GM21390 (cell line): ENCODE measurements around the gene IRX1.

Experiments used
- ATAC-seq: cut with Tn5 transposase; IDR thresholded peaks from one replicate; pipeline ENCODE4 v1.9.1; 2021; ENCODE audit not compliant: unreplicated experiment

Gene IRX1

DNA sequence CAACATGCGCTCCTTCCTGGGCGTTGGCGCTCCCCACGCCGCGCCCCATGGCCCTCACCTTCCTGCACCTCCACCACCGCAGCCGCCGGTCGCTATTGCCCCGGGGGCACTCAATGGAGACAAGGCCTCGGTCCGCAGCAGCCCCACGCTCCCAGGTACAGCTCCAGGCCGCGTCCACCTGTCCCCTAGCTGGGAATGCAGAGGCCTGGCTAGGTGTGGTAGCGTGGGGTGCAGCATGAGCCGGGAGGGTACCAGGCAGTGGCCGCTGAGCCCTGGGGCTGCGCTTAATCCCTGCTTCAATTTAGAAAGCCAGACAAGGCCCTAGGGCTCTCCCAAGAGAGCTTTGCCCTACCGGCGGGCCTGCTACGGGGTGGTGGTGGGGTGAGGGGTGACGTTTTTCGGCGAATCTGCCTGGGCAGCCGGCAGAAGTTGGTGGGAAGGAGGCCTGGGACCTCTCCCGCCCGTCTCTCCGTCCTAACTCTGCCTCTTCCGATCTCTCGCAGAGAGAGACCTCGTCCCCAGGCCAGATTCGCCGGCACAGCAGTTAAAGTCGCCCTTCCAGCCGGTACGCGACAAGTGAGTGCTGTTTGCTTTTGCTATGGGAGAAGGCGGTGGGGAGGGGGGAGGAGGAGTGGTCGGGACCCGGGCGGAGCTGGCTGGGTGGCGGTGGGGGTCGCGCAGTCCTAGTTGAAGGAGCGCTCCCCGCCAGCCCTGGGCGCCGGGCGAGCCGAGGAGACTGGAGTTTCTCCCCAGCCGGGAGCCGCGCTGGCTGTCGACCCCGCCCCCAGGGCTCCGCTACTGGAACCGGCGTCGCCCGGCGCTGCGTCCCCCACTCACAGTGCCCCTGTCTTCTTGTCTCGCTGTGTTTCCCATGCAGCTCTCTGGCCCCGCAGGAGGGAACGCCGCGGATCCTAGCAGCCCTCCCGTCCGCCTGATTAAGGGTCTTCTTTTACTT, 4.8 kb downstream of the IRX1 start:
- no peak for ATAC-seq

DNA sequence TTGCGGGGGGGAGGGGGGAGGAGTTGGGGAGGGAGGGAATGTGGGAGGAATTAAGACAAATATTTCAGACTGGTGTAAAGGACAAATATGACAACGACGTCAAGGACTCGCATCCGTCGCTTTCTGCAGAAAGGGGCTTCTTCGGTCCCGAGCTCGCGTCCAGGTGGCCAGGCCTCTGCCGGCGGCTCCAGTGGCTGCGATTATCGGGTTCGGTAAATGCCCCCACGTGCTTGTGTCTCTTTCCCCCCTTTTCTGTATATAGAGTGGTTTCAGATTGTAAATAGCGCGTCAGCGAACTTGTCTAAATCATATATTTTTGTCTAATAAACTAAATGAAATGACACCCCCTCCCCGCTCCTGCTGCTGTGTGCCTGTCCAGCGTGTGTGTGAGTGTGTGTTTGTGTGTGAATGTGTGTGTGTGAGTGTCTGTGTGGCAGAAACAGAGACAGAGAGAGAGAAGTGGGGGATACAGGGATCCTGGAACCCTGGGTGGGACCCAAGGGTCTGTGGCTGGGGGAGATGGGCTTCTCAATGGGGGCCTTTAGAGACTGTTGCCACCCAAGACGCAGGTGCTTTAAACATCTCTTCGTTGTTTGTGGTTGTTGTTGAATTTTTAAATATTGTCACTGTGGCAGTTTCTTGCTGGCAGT, 5.6 kb downstream of the IRX1 start:
- ATAC-seq, result no peak

DNA sequence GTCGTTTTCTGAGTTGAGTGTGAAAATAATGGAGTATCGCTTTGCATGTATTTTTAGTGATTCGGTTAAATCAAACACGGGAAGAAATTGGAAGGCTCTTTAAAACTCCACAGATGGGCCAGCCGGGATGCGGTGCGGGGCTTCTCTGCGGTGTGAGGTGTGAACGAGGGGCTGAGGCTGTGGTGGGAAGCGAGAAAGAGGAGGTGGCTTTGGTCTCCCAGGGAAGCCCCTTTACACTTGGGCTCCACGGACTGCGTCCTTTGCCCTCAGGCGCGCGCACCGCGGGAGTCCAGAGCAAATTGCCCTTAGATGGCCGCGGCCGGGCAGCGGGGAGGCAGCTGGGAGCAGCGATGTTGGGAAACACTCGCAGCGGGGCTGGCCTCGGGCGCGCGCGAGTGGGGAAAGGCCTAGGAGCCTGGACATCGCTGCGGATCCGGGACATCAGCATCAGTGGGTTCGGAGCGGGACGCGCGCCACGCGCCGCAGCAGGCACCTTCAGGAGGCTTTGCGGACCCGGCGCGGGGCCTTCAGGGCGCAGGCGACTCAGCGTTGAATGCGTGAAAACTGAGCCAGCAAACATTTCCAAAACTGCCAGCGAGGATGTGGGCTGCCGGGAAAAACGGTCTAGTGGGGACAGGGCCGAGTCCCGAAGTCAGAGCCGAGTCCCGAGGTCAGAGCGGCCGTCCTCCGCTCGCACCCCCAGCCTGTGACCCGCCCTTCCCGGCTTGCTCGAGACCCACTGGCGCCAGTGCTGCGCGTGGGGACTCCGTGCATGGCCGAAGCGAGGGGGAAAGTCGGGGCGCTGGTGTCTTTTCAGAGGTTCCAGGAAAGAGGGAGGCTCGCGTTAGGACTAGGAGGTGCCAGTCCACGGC, 6.5 kb downstream of the IRX1 start:
- no peak for ATAC-seq

DNA sequence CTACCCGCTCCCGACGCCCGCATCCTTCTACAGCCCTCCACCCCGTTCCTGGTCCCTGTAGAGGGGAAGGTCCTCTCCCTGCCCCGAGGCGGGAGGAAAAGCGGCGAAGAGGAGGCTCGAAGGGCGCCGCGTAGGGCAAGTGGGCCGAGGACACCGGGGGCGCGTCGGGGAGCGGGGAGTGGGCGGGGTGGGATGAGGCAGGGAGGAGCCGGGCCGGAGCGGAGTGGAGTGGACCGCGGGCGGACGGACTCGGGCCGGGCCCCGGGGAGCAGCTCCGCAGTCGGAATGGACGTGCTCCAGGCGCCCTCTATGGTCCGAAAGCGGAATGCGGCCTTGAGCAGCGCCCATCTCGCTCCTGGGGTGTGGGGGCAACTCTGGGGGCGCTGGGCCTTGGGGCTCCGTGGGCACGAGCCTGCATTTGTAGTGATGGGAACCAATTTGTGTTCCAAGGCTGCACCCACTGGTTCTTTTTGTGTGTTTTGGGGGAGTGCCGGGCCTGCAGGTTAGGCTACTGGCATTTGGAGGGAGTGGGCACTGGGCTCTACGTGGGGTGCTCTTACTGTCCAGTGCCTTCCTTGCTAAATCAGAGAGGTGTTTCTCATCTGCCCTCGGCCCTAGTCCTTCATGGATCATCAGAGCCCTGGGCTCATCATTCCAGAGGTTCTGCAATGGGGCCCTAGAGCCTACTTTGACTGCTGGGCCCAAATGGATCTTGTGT, 7.3 kb downstream of the IRX1 start:
- no peak for ATAC-seq

DNA sequence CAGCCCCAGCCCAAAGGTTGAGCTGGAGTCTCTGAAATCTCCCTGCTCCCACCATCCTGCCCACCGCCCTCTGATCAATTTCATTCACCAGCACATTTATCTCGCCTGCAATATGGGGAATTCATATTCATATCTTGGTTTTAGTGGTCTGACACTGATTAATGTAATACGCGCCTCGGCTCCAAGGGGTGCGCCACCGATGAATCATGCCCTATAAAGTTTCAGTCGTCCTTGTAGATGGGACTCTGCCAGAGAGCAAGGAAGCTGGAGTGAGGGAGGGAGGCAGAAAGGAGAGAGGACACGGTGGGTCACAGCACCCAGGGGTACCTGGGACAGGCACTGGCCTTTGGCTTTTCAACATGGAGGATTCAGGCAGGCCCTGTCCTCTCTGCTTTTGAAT, 8.9 kb downstream of the IRX1 start:
- no peak for ATAC-seq

DNA sequence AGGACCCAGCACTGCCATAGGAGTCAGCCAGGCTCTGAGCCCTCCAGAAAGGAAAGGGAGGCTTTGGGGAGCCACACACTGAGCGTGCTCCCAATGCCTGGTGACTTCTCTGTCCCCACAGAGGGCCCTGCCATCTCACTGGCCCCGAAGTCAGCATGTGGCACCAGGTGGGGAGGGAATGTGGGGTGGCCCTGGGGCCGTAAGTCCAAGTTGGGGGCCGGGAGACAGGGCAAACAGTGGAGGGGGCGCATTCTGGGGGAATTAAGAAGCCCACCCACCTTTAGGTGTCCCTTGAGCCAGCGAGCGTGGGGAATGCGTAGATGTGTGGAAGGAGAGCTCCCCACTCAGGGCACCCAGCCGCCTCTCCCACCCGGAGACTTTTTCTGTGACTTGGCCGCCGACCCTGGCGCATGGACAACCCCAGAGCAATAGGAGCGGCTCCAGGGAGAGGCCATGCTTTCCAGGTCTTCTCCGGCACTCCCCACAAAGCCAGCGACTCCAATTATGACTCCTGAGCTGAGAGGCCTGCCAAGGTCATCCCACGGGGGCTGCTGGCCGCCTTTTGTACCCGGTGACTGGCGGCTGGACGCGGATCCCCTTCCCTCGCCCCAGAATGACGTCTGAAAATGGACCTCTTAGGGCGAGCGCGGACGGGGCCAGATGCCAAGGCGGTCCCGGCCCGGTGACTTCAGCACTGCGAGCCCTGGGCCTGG, 9.8 kb downstream of the IRX1 start:
- ATAC-seq, result no peak

DNA sequence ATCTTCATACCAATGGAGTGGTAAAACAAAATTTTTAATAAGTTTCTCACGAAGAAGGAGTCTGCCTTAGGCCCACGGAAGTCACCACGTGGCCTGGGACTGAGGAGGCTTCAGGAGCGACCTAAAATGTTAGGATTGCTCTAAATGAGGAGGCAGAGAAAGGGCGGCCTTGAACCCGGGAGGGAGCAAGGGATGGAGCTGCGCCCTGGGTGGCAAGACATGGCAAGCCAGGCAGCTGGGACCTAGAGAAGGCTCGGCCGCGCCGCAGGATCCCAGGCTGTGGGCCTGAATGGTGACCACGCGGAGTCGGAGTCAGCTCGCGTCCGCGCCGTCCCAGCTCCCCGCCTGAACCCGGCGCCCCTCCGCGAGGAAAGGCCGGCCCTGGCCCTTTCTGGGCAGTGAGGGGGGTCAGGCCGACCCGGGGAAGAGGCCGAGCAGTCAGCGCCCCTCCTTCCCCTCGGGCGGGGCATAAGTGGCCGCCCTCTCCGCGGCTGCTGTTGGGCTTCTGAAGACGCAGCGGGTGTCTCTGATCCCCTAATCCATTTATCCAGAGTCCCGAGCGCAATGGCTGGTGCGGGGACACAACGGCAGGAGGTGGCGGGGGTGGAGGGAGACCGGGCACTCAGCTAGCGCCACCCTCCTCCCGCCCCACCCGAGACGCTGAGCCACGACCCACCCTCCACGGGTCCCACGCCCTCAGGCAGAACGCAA, 10.6 kb downstream of the IRX1 start:
- ATAC-seq, result no peak

DNA sequence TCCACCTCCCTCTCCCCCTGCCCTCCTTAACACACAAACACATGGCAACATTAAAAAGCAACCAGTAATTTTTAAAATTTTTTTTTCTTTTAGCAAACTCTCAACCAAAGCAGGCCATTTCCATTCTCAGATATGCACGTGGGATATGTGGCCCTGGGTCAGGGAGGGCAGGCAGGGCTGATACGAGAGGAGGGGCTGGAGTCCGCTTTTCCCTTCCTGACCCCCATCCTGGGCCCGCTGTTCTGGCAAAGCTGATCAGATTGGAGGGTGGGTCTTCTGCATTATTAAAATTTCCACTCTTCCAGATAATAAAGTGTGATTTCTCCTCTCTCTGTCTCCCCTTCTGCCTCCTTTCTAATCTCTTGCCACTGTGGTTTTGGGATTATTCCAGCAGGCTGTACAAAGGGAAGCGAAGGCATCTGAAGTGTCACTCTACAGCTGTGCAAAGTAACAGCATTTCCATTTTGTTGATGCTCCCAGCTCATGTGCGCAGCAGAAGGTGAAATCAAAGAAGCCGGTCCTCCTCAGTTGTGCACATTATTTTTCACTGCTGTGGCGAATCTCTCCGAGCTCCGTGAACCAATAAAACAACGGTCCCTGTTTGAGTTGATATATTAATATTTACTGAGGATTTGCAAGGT, 12.0 kb downstream of the IRX1 start:
- no peak for ATAC-seq

DNA sequence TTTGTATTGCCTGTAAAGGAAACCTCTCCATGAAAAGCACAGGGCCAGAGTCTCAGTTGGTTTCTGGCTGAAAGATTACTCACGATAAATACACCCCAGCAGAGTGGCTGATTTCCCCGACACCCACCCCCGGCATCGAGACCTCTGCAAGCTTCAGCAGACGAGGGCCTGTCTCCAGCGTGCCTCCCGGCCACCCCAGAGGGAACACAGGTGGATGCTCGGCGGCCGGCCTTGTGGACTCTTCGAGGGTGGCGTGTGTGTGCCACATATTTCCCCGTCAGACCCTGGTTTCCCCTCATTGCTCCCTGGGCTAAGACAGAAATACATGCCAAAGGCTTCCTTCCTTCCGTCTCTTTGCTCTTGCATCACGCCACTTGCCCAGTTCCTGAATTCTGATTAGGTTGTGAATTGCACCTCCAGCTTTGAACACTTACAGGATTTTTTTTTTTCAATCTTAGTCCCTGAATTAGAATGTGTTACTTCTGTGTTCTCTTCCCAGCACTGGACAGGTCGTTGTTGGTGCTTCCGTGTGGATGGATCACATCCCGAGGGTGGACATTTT, 13.6 kb downstream of the IRX1 start:
- no peak for ATAC-seq

DNA sequence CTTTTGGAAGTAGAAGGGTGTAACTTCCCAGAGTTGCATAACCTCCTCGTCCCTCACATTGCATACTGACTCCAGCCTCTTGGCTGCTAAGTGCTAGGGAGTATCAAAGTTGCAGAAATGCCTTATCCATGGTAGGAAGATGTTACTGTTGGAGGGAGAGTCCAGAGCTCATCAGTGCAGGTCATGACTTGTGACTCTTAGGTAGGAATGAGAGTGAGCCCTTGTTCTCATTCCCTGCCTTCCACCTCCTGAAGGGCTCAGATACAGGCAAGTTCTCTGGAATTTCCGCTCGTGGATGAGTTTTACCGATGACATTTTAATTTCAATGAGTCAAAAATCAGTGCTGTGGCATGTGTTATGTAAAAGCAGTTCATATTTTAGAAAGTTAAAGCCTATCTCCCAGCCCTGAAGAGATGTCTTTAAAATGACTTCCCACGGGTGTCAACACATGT, 17.0 kb downstream of the IRX1 start:
- ATAC-seq, result no peak

DNA sequence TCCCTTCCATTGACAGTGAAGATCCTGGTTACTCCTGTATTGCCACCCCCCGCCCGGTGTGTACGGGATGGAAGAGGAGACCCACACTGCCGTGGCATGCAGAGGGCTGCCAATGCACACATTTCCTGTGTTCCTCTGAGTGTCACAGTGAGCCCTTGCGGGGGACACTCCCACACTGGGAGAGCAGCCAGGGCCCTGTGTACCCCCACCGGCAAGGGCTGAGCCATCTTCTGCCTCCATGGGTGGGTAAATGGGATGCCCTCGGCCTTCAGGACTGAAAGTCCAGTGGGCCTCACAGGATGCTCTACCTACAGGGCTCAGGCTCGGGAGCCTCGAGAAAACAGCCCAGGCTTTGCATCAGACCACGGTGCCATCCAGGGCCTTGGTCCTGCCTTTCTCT, 18.1 kb downstream of the IRX1 start:
- no peak for ATAC-seq

DNA sequence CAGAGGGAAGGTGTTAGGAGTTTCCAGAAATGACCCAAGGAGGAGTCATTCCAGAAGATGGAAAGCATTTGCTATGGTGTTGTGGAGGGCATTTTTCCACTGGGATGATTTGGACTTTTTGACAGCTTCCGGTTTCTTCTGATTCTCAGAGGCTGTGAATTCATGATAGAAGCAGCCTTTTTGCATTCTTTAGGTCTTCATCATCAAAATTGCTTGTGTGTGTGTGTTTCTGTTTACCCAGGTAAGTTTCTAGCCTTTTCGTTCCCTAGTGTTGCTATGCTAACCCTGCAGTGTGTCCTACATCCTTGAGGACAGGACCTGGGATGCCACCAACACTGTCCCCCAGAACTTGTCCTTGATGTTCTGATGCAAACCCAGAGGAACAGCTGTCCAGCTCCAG, 19.6 kb downstream of the IRX1 start:
- ATAC-seq, result no peak

DNA sequence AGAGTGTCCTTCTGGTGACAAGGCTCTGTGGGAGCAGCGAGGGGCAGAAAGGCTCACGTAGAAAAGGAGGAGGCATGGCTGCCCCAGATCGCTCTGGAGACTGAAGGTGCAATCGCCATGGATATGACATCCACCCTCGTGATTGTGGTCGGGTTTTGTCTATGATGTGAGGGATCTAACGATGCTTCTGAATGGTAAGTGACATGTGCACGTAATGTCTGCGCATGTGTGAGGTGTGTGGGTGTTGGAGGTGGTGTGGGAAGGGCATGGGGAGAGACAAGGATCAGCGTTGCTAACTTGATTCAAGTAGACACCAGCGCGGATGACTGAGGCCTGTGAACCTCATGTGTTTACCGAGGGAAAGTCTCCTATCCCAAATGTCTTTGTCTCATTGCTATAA, 20.2 kb downstream of the IRX1 start:
- ATAC-seq, result no peak

DNA sequence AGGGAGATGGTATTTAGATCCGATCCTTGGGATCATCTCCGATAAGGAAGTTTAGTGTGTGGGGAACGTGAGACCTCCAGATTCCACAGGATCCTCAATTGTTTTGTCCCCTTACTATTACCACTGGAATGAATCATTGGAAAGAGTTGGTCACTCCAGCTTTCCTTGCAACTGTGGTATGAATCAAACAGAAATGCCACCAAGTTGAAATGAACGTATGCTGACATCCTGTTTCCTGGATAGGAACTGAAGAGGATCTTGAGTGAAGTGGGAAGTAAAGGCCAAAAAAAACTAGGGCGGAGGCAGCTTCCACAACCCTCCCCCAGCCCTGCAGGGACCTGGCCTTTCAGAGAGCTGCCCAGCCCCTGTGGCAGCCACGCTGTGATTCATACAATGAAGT, 23.9 kb downstream of the IRX1 start:
- no peak for ATAC-seq

DNA sequence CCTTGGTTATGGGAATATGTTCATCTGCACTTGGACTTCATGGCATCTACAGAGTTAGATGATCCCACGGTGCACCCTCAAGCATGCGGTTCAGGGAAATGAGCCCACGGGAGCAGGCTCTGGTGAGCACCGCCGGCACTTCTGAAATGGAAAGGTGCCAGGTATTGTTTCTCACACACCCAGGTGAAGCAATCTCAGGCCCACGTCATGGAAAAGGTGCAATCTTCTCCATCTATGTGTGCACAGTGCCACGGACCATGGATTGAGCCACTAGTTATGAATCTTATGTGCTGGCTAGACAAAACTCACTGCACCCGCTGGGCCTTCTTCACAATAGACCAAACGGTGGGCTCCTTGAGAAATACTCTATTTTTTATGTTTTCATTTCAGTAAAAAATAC, 27.3 kb downstream of the IRX1 start:
- ATAC-seq, result no peak

DNA sequence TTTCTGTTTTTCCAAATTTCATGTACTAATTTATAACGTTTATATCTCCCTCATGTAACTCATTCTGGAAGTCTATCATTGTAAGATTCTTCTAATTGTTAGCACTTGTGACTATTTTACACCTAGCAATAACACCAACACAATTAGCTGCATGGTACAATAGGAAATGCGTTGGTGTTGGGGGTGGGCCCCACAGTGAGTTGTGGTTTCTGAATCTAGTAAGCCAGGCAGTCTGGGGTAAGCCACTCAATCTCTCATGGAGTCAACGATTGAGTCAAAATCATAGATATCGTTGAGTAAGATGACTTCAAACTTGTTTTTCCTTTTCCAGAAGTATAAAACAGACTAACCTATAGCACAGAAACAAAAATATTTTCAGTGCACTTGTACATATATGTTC, 30.0 kb downstream of the IRX1 start:
- no peak for ATAC-seq

DNA sequence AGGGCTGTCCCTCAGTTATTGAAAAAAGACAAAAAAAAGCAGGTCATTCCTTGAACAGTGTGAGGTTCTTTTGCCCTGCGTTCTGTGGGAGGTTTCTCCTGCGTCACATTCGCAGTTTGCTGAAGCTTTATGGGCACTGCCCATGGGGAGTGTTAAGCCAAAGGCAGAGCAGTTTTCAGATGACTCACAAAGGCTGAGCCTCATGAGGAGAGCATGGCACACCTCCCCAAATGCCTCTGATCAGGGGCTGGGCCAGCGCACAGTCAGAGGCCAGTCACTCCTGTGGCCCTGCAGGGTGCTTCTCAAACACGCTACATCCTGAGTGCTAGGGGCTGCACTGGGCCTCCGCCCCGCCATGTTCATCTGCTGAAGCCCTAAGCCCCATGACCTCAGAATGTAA, 38.4 kb downstream of the IRX1 start:
- no peak for ATAC-seq

DNA sequence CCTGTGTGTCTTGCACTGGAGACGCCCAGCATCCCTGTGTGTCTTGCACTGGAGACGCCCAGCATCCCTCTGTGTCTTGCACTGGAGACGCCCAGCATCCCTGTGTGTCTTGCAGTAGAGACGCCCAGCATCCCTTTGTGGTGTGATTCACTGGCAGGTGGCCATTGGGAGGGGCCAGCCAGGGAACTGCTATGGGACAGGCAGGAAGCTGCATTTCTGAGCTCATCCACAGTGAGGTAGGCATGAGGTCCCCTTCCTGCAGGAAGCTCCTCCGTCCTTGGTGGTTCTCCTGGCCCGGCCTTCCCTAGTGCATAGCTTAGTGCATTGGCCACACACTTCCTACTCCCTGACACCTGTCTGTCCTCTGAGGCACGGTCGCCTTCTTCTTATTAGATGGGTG, 43.5 kb downstream of the IRX1 start:
- no peak for ATAC-seq

DNA sequence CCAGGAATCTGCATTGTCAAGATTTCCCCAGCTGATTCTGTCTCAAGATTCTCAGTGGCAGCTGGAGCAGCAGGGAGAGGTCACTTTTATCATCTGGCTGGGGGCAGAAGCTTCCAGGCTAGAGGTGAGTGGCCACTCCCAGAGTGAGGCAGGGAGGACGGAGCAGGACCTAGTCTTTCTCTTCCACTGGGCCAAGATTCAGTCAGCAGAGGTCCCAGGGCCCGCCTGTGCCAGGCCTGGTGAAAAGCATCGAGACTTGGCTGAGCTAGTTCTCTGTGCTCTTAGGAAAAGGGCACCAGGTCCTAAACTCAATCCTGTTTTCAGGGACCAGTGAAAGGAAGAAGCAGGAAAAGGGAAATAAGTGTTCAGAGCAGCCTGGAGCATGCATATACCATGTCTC, 46.6 kb downstream of the IRX1 start:
- ATAC-seq, result no peak
